Natural killer cell treated with Interleukin-12 subunit alpha and Interleukin-12 subunit beta and Interleukin-15 and Interleukin-18, amount 100 ng/mL, for 72 hours (primary cell): ENCODE results near the gene KRTAP10-2. TPM values are rescaled to one million over a fixed set of nuclear protein-coding genes. Genes with fewer than 3 reads are reported as not detected.

ENCODE experiments used
- ATAC-seq, 2 donors: fragments of 150-1000 bp; cut with Tn5 transposase in 1 of 2; sonication (Bioruptor Pico), chemical (Tn5 transposase) in 1 of 2; 2 replicates each; pipeline ENCODE4 v1.10.0; 2021
- DNase-seq: peaks from one replicate; pipeline ENCODE4 v3.0.0; 2022; ENCODE audit warnings: low spot score
- H3K27ac Mint-ChIP-seq, 2 donors: 1 replicate in 1 of 2; 2 replicates in 1 of 2; pipeline ENCODE4 v1.8.0; 2022; ENCODE audit warnings: mixed read lengths in 2 of 2, mild to moderate bottlenecking in 1 of 2, moderate library complexity in 1 of 2
- H3K27me3 Mint-ChIP-seq, 2 donors: 1 replicate in 1 of 2; 2 replicates in 1 of 2; pipeline ENCODE4 v1.8.0; 2022; ENCODE audit warnings: mixed read lengths in 2 of 2
- H3K36me3 Mint-ChIP-seq: one replicate; pipeline ENCODE4 v1.8.0; 2022; ENCODE audit warnings: mixed read lengths
- H3K4me1 Mint-ChIP-seq, 2 donors: 1 replicate in 1 of 2; 2 replicates in 1 of 2; pipeline ENCODE4 v1.8.0; 2022; ENCODE audit warnings: low read depth in 2 of 2, mixed read lengths in 2 of 2, mild to moderate bottlenecking in 1 of 2
- H3K4me3 Mint-ChIP-seq: one replicate; pipeline ENCODE4 v1.8.0; 2022; ENCODE audit warnings: mixed read lengths
- H3K9me3 Mint-ChIP-seq: 2 replicates; pipeline ENCODE4 v1.8.0; 2022; ENCODE audit warnings: mixed read lengths
- total RNA-seq, 2 donors: library from RNA; stranded (reverse); gene quantifications; one replicate each; pipeline ENCODE4 v1.2.3, GENCODE V29; 2022

Gene KRTAP10-2
- total RNA-seq, 2 donors from 2014 or later: not detected

DNA sequence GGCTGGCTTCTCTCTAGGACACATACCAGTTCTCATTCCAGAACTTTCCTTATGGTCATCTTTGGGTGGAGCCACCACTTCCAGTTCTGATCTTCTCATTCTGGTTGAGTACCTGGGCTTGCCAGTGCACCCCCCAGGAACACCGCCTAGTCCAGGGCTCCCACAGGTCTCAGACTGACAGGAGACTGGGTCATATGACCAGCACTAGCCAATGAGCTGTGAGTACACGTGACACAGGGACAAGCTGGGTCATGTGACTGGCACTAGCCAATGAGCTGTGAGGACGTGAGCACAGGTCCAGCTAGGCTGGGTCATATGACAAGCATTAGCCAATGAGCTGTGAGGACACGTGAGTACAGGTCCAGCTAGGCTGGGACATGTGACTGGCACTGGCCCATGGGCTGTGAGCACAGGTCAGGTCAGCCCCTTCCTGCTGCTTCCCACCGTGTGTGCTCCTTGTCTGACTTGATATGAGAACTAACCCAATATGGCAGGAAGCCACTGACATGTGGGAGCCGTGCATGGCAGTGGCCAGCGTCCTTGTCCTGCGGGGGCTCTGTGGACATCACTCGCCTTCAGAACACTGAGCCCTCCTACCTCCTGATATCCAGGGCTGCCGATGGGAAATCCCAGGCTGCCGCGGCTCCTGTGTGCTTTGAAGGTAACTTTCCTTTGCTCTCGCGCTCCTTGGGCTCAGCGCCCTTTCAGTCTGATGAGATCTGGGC, 34.0 kb downstream of the KRTAP10-2 start:
- H3K27ac Mint-ChIP-seq: no peak overlapping the region
- H3K4me3 Mint-ChIP-seq: no peak overlapping the region

DNA sequence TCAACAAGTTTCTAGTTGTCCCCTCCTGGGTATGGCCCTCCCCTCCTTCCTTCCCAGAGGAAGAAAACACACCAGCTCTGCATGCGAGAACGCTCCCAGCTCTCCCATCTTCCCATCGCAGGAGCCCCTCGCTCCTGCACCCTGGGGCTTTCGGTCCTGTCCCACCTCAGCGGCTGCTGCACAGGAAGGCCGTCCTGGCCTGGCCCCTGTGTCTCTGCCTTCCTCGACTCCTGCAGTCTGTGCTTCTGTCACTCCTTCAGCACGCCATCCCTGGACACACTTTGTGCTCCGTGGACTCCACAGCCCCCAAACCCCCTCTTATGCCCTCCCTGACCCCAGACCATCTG, 34.5 kb downstream of the KRTAP10-2 start:
- no peak for ATAC-seq
- no peaks in the 10 kb centered on the region for H3K9me3 Mint-ChIP-seq
- H3K27ac Mint-ChIP-seq: no peak overlapping the region
- DNase-seq: no peak
- H3K4me1 Mint-ChIP-seq: peaks cover 0 to 7% of the 10 kb centered on the region in 2 donors
- no peaks in the 10 kb centered on the region for H3K36me3 Mint-ChIP-seq
- H3K4me3 Mint-ChIP-seq: no peak overlapping the region
- H3K27me3 Mint-ChIP-seq: no peaks in the 10 kb centered on the region

More for the DNA sequence above, 34.0 kb downstream of the KRTAP10-2 start:
- Mint-ChIP-seq H3K9me3 (no peaks in the 10 kb centered on the region), H3K36me3 (no peaks in the 10 kb centered on the region), H3K27me3 (no peaks in the 10 kb centered on the region), H3K4me1 (peaks cover 0 to 7% of the 10 kb centered on the region in 2 donors)
- peak; percentile 55 to 64 for ATAC-seq
- DNase-seq: no peak

DNA sequence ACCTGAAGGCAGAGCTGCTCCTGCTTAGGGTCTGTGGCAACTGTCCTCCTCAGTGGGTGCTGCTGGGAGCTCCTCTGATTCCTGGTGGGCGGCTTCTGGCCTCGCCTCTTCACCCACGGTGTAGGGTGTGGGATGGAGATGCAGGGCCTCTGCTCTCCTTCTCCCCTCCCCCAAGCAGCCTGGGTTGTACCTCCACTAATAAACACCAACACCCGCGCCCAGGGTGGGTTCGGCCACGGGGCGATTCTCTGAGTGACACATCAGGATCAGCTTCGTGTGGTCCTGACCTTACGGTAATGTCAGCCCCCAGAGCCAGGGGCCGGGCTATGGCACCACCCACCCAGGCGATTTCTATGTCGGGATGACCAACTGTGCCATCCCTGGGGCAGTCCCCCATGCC, 35.0 kb downstream of the KRTAP10-2 start:
- H3K4me3 Mint-ChIP-seq: no peak overlapping the region
- peaks cover 0 to 7% of the 10 kb centered on the region in 2 donors for H3K4me1 Mint-ChIP-seq
- ATAC-seq (no peak), DNase-seq (no peak)
- no peaks in the 10 kb centered on the region for H3K36me3 Mint-ChIP-seq
- no peaks in the 10 kb centered on the region for H3K27me3 Mint-ChIP-seq
- H3K9me3 Mint-ChIP-seq: no peaks in the 10 kb centered on the region
- no peak overlapping the region for H3K27ac Mint-ChIP-seq

GRCh38 chr21:44515359-44516165, 35.7 kb downstream of the KRTAP10-2 start:
- H3K9me3 Mint-ChIP-seq: no peaks in the 10 kb centered on the region
- no peaks in the 10 kb centered on the region for H3K27me3 Mint-ChIP-seq
- H3K36me3 Mint-ChIP-seq: no peaks in the 10 kb centered on the region
- H3K4me3 Mint-ChIP-seq: no peak overlapping the region
- no peak overlapping the region for H3K27ac Mint-ChIP-seq
- peaks cover 0 to 7% of the 10 kb centered on the region in 2 donors for H3K4me1 Mint-ChIP-seq
- DNase-seq (no peak), ATAC-seq (no peak)

- H3K4me1 Mint-ChIP-seq: peaks cover 0 to 7% of the 10 kb centered on the region in 2 donors
- no peak overlapping the region for H3K27ac Mint-ChIP-seq
- H3K9me3 Mint-ChIP-seq: no peaks in the 10 kb centered on the region
Observed at GRCh38 chr21:44514746-44515358, 36.5 kb downstream of the KRTAP10-2 start.

GRCh38 chr21:44514218-44514520, 37.1 kb downstream of the KRTAP10-2 start:
- H3K27ac Mint-ChIP-seq: no peak overlapping the region
- no peak for ATAC-seq

More at GRCh38 chr21:44514746-44515358, 36.5 kb downstream of the KRTAP10-2 start:
- ATAC-seq (no peak), DNase-seq (no peak)
- Mint-ChIP-seq H3K36me3 (no peaks in the 10 kb centered on the region), H3K27me3 (no peaks in the 10 kb centered on the region), H3K4me3 (no peak overlapping the region)

DNA sequence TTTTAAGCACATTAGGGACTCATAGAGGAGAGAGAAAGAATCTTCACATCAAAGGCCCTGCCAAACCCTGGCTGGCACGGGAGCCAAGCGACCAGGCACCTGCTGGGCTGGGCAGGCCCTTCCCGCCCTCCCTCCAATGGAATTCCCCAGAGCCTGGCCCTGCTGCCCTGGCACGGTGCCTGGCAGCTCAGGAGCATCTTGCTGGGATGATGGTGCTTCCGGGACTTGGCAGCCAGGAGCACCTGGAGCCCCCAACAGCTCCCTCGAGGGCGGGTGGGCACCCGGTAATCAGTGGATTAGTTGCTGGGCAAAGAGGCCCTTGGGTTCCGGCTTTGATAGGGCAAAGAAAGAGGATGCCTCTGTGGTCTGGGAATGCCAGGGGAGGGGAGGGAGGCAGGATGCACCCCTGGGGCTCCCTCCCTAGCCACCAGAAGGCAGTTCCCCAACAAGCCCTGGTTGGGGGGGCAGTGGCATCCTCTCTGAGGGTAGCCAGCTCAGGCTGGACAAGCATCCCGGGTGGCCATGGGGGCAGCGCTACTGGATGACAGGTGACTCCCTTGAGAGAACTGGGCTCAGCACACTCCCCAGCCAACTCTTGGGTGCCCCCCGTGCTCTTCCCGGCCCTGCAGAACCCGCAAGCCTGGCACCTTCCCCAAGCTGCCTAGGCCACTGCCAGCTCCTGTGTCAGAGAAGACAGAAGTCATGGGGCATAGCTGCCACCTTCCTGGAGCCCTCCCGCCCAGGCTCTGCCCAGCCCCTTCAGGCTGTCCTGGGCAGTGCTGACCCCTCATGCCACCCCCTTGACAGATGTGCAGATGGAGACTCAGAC, 37.7 kb downstream of the KRTAP10-2 start:
- Mint-ChIP-seq H3K4me3 (no peak overlapping the region), H3K27ac (no peak overlapping the region), H3K4me1 (peaks cover 0 to 7% of the 10 kb centered on the region in 2 donors), H3K36me3 (no peaks in the 10 kb centered on the region), H3K9me3 (no peaks in the 10 kb centered on the region), H3K27me3 (no peaks in the 10 kb centered on the region)
- no peak for DNase-seq
- no peak for ATAC-seq

More at GRCh38 chr21:44514218-44514520, 37.1 kb downstream of the KRTAP10-2 start:
- no peaks in the 10 kb centered on the region for H3K36me3 Mint-ChIP-seq
- H3K4me1 Mint-ChIP-seq: peaks cover 0 to 7% of the 10 kb centered on the region in 2 donors
- H3K9me3 Mint-ChIP-seq: no peaks in the 10 kb centered on the region
- H3K4me3 Mint-ChIP-seq: no peak overlapping the region
- H3K27me3 Mint-ChIP-seq: no peaks in the 10 kb centered on the region
- DNase-seq: no peak

GRCh38 chr21:44512496-44513388, 38.6 kb downstream of the KRTAP10-2 start:
- Mint-ChIP-seq H3K4me1 (peaks cover 0 to 7% of the 10 kb centered on the region in 2 donors), H3K36me3 (no peaks in the 10 kb centered on the region), H3K4me3 (no peak overlapping the region), H3K27ac (no peak overlapping the region), H3K9me3 (no peaks in the 10 kb centered on the region), H3K27me3 (no peaks in the 10 kb centered on the region)
- DNase-seq (no peak), ATAC-seq (no peak)

DNA sequence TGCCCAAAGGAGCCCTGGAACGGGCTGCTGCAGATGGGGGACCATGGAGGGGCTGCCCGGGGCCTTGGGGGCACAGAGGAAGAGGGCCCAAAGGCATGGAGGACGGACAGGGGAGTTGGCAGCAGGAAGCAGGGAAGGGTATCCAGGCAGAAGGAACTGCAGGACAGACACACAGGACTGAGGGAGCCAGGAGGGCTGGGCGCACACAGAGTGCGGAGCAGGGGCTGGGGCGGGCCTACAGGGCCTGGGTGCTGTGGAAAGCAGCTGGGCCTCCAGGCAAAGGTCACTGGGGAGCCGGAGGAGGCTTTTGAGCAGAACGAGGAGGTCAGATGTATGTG, 39.4 kb downstream of the KRTAP10-2 start:
- ATAC-seq (no peak), DNase-seq (no peak)
- no peak overlapping the region for H3K27ac Mint-ChIP-seq
- H3K4me3 Mint-ChIP-seq: no peak overlapping the region
- peaks cover 0 to 2% of the 10 kb centered on the region in 2 donors for H3K4me1 Mint-ChIP-seq
- H3K9me3 Mint-ChIP-seq: no peaks in the 10 kb centered on the region
- no peaks in the 10 kb centered on the region for H3K36me3 Mint-ChIP-seq
- H3K27me3 Mint-ChIP-seq: no peaks in the 10 kb centered on the region

- DNase-seq (no peak), ATAC-seq (no peak)
- Mint-ChIP-seq H3K9me3 (no peaks in the 10 kb centered on the region), H3K4me1 (no peaks in the 10 kb centered on the region), H3K27me3 (no peaks in the 10 kb centered on the region), H3K4me3 (no peak overlapping the region), H3K27ac (no peak overlapping the region), H3K36me3 (no peaks in the 10 kb centered on the region)
Observed at GRCh38 chr21:44511219-44511937, 39.9 kb downstream of the KRTAP10-2 start.

GRCh38 chr21:44510508-44511218, 40.6 kb downstream of the KRTAP10-2 start:
- Mint-ChIP-seq H3K4me1 (no peaks in the 10 kb centered on the region), H3K27ac (no peak overlapping the region), H3K27me3 (no peaks in the 10 kb centered on the region), H3K36me3 (no peaks in the 10 kb centered on the region), H3K9me3 (no peaks in the 10 kb centered on the region), H3K4me3 (no peak overlapping the region)
- peak; percentile 61 to 65 for ATAC-seq
- peak; percentile 79 for DNase-seq

GRCh38 chr21:44510109-44510507, 41.2 kb downstream of the KRTAP10-2 start:
- Mint-ChIP-seq H3K36me3 (no peaks in the 10 kb centered on the region), H3K4me3 (no peak overlapping the region), H3K27ac (no peak overlapping the region), H3K4me1 (no peaks in the 10 kb centered on the region), H3K27me3 (no peaks in the 10 kb centered on the region), H3K9me3 (no peaks in the 10 kb centered on the region)
- DNase-seq: no peak
- no peak for ATAC-seq
